Osteocyte (in vitro differentiated cells): ENCODE measurements around the gene LBX2. TPM values are rescaled to one million over a fixed set of nuclear protein-coding genes. Genes with fewer than 3 reads are reported as not detected.

Experiments used
- DNase-seq: peaks from one replicate; pipeline ENCODE4 v3.0.0; 2021; ENCODE audit warnings: mixed read lengths; ENCODE audit not compliant: unreplicated experiment; ENCODE audit errors: extremely low spot score
- H3K27ac Mint-ChIP-seq: one replicate; pipeline ENCODE4 v1.8.0; 2021; ENCODE audit warnings: mild to moderate bottlenecking, mixed read lengths; ENCODE audit not compliant: unreplicated experiment
- H3K27me3 Mint-ChIP-seq: one replicate; pipeline ENCODE4 v1.8.0; 2021; ENCODE audit warnings: mixed read lengths; ENCODE audit not compliant: unreplicated experiment
- H3K36me3 Mint-ChIP-seq: one replicate; pipeline ENCODE4 v1.8.0; 2021; ENCODE audit warnings: mixed read lengths; ENCODE audit not compliant: unreplicated experiment
- H3K4me1 Mint-ChIP-seq: one replicate; pipeline ENCODE4 v1.8.0; 2021; ENCODE audit warnings: mixed read lengths; ENCODE audit not compliant: unreplicated experiment
- H3K4me3 Mint-ChIP-seq: one replicate; pipeline ENCODE4 v1.8.0; 2021; ENCODE audit warnings: mild to moderate bottlenecking, moderate library complexity, mixed read lengths; ENCODE audit not compliant: unreplicated experiment
- H3K9me3 Mint-ChIP-seq: one replicate; pipeline ENCODE4 v1.8.0; 2021; ENCODE audit warnings: mixed read lengths; ENCODE audit not compliant: unreplicated experiment
- total RNA-seq: library from RNA; stranded (reverse); gene quantifications from 2 replicates; pipeline ENCODE4 v1.2.1, GENCODE V29; 2021
- TF ChIP-seq, protein P1 (sequence below): fragments of 200-600 bp; sonication (generic); IDR thresholded peaks from 2 replicates; pipeline ENCODE4 v1.5.0; 2021; ENCODE audit warnings: antibody characterized with exemption, mild to moderate bottlenecking, moderate library complexity

The LBX2 gene
- total RNA-seq, 1 donor from 2014 or later, result 1.0 TPM

DNA sequence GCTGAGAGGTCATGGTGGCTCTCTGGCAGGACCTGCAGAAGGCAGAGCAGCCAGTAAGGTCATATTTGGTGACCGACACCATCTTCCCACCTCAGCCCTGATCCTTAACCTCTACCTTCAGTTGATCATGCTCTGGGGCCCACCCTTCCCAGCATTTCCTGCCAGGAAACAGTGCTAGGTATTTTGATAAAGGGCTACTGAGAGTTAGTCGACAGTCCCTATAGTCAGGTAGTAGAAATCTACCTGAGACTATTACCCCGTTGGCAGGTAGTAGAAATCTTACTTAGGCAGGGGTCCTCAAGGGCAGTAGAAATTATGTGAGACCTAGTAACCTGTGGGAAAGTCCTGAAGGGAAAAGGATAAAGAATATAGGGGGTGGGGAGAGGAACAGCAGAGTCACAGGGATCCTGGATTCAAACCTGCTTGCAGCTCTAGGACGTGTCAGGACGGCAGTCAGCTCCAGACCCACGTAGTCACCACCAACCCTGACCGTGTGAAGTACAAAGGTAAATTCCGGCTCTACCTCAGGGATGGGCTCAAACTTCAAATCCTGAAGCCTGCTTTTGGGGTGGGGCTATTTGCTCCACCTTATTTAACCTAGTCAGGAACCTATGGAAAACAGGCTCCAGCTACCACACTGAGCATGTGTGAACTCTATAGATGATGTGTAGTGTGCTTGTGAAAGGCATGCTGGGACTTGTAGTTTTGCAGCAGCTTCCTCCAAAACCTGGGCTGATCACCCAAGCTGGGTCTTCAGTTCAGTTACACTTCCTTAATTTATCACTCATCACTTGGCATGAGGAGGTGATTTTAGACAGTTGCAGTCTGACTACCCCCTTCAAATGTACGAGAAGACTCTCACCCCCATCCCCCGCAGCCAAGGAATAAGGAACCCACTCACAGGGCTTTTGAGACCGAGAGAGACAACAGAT lies 26.6 kb upstream of the LBX2 start, which contains the start of gene DQX1:
TSS of gene DQX1 (minus strand) at position 515 of the 932 bp plus-strand sequence. CDS start at position 13, 502 bp downstream.
- Mint-ChIP-seq H3K27ac (no peak within 1 kb of the TSS), H3K4me3 (no peak within 1 kb of the TSS), H3K9me3 (no peaks in the 10 kb centered on the region), H3K4me1 (peaks cover 17% of the 10 kb centered on the region), H3K36me3 (peaks cover 17% of the 10 kb centered on the region), H3K27me3 (peaks cover 14% of the 10 kb centered on the region)
- no peak for DNase-seq
- TF ChIP-seq, protein P1, sequence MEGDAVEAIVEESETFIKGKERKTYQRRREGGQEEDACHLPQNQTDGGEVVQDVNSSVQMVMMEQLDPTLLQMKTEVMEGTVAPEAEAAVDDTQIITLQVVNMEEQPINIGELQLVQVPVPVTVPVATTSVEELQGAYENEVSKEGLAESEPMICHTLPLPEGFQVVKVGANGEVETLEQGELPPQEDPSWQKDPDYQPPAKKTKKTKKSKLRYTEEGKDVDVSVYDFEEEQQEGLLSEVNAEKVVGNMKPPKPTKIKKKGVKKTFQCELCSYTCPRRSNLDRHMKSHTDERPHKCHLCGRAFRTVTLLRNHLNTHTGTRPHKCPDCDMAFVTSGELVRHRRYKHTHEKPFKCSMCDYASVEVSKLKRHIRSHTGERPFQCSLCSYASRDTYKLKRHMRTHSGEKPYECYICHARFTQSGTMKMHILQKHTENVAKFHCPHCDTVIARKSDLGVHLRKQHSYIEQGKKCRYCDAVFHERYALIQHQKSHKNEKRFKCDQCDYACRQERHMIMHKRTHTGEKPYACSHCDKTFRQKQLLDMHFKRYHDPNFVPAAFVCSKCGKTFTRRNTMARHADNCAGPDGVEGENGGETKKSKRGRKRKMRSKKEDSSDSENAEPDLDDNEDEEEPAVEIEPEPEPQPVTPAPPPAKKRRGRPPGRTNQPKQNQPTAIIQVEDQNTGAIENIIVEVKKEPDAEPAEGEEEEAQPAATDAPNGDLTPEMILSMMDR, result no peak

DNA sequence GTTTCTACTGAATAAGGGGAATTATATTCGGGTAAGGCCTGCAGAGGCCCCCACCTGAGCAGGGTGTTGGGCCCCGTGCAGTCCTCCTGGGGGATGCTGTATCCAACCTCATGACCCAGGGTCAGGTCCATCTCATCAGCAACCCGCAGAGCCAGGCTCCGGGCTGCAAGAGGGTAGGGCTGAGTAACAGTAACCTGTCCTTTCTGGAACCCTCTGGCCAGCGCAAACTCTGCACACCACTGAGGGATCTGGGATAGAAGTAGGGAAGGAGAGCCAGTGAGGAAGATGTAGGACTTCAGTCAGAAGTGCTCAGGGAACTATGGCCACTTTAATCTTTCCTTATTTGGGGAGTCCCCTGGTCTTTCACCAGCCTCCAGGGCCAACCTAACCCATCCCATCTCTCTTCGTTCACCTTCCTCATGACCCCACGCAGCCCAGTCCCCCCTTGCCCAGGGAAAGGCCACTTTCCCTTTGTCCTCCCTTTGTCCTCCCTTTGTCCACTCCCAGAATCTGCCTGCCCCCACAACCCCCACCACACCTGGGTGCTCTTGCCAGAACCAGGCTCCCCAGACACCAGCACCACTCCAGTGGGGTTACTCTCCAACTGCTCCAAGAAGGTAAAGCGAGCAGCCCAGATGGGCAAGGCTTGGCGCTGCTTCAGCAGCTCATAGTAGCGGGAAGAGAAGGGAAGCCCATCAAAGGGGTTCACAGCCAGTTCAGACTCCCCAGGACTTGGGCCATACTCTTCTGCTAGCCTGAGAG lies 25.7 kb upstream of the LBX2 start:
- no peak overlapping the region for H3K4me3 Mint-ChIP-seq
- TF ChIP-seq, protein P1, result no peak
- peaks cover 21% of the 10 kb centered on the region for H3K27me3 Mint-ChIP-seq
- H3K27ac Mint-ChIP-seq, result no peak overlapping the region
- H3K4me1 Mint-ChIP-seq, result peaks cover 12% of the 10 kb centered on the region
- DNase-seq, result no peak
- H3K9me3 Mint-ChIP-seq, result no peaks in the 10 kb centered on the region
- H3K36me3 Mint-ChIP-seq, result peaks cover 17% of the 10 kb centered on the region

DNA sequence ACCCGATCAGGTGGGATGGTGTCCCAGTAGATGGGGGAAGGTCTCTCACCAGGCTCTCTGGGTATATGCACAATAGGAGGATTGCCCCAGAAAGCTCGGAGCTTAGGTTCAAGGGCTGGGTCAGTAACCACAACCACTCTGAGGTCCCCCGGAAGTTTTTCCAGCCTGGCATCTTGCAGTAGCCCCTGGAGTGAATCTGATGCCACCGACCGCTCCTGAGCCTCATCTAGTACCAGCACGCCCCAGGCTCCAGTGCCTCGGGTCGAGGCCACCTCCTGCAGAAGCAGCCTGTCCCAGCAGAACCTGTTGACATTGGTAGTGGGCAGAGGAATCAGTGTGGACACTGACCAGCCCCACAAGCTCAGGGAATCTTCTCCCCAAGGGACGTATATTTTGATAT lies 24.6 kb upstream of the LBX2 start:
- H3K27me3 Mint-ChIP-seq, result peaks cover 33% of the 10 kb centered on the region
- H3K27ac Mint-ChIP-seq, result no peak overlapping the region
- TF ChIP-seq, protein P1, result no peak
- no peak for DNase-seq
- H3K9me3 Mint-ChIP-seq, result no peaks in the 10 kb centered on the region
- no peak overlapping the region for H3K4me3 Mint-ChIP-seq
- peaks cover 17% of the 10 kb centered on the region for H3K36me3 Mint-ChIP-seq
- H3K4me1 Mint-ChIP-seq, result peaks cover 11% of the 10 kb centered on the region

DNA sequence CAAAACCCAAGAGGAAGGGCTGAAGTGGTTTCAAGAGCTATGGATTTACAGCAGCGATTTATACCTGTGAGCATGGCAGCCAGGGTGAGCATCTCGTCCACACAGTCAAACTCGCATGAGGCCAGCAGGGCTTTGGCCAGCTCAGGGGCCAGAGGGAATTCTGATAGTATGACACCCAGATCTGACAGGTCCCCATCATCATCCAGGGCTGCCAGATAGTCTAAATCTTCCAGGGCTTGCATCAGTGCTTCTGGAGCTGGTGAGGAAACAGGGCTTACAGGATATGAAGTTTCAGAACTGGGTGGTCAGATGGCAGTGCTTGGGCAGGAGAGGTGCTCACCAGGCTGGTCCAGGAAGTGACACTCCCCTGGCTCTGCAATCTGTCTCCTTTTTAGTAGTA lies 23.1 kb upstream of the LBX2 start:
- H3K27me3 Mint-ChIP-seq, result peaks cover 48% of the 10 kb centered on the region
- TF ChIP-seq, protein P1, result no peak
- no peak overlapping the region for H3K4me3 Mint-ChIP-seq
- peaks cover 17% of the 10 kb centered on the region for H3K36me3 Mint-ChIP-seq
- no peaks in the 10 kb centered on the region for H3K9me3 Mint-ChIP-seq
- H3K4me1 Mint-ChIP-seq, result no peaks in the 10 kb centered on the region
- DNase-seq, result no peak
- H3K27ac Mint-ChIP-seq, result no peak overlapping the region

DNA sequence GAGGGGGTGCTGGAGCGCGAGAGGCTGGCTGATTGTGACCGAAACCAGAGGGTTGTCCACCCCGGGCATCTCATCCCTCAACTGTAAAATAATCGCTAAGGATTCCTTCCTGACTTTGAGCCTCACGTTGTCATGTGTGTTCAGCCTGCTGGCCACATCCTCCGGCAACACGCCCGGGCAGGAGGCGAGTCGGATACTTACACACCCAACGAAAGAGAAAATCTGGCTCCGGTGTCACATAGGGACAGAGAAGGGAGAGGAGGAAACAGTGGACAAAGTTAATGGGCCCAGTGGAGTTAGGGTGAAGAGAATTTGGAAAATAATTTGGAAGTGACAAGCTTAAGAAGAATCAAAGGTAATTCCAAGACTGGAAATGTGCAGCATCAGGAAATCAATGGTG lies 17.2 kb upstream of the LBX2 start:
- H3K4me3 Mint-ChIP-seq, result no peak overlapping the region
- TF ChIP-seq, protein P1, result no peak
- peaks cover 11% of the 10 kb centered on the region for H3K4me1 Mint-ChIP-seq
- H3K9me3 Mint-ChIP-seq, result no peaks in the 10 kb centered on the region
- H3K36me3 Mint-ChIP-seq, result no peaks in the 10 kb centered on the region
- peaks cover 76% of the 10 kb centered on the region for H3K27me3 Mint-ChIP-seq
- DNase-seq, result no peak
- no peak overlapping the region for H3K27ac Mint-ChIP-seq
